Measurements from ENCODE around the gene CDK6.
A peak's percentile ranks its signal among the peaks of the same experiment; 100 is the strongest.

- no peak for TF ChIP-seq POLR2A (IDR thresholded peaks at IDR 0.05; ENCODE audit: low read depth)
- peak; percentile 75 to 81 (median 80) for TF ChIP-seq CTCF (IDR thresholded peaks at IDR 0.05)
These were observed 215.3 kb downstream of the CDK6 start for GRCh38 chr7:92621026-92621540.
